ENCODE results near the gene HYDIN. TPM values are rescaled to one million over a fixed set of nuclear protein-coding genes. Genes with fewer than 3 reads are reported as not detected.

HYDIN gene
- total and polyA plus RNA-seq, 4 experiments from 2014 or later: not detected

DNA sequence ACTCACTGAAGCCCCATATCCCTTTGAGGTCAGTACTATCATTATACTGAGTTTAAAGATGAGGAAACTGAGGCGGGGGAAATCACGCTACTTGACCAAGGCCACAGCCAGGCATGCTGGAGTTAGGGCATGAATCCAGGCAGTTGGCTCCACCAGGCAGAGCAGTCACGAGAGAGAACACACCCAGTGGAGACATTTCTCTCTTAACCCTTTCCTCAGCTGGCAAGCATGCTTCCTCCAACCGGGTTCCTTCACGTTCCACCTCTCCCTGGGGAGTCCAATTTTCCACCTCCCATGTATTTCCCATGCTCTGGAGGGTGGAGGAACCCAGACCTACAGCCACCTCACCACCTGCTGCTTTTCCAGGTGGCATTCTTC, 462.3 kb downstream of the HYDIN start:
- Mint-ChIP-seq H3K4me1 (no peaks in the 10 kb centered on the region), H3K27ac (no peak overlapping the region), H3K9me3 (no peaks in the 10 kb centered on the region), H3K4me3 (no peak overlapping the region), H3K27me3 (no peaks in the 10 kb centered on the region), H3K36me3 (peaks cover 31 to 58% of the 10 kb centered on the region in 2 donors)
- H3K36me3 ChIP-seq (ENCODE audit: insufficient read depth, low read length): peaks cover 15% of the 10 kb centered on the region
- ChIA-PET POLR2A (ENCODE audit: partially characterized antibody) (no interaction called here), CTCF (ENCODE audit: partially characterized antibody) (no interaction called here)
- H3K9me3 ChIP-seq (ENCODE audit: control insufficient read depth in 1 of 2, low read length in 2 of 2): no peaks in the 10 kb centered on the region
- no peaks in the 10 kb centered on the region for H3K27me3 ChIP-seq (ENCODE audit: insufficient read depth, low read length)
- DNase-seq: no peak
- intact Hi-C loops (cut with micrococcal nuclease): no loop called here
- H3K27ac ChIP-seq (ENCODE audit: low read depth, low read length): no peak overlapping the region
- H3K4me1 ChIP-seq (ENCODE audit: insufficient read depth, low read length): no peaks in the 10 kb centered on the region
- no peak overlapping the region for H3K4me3 ChIP-seq (ENCODE audit: low read length in 2 of 2)

DNA sequence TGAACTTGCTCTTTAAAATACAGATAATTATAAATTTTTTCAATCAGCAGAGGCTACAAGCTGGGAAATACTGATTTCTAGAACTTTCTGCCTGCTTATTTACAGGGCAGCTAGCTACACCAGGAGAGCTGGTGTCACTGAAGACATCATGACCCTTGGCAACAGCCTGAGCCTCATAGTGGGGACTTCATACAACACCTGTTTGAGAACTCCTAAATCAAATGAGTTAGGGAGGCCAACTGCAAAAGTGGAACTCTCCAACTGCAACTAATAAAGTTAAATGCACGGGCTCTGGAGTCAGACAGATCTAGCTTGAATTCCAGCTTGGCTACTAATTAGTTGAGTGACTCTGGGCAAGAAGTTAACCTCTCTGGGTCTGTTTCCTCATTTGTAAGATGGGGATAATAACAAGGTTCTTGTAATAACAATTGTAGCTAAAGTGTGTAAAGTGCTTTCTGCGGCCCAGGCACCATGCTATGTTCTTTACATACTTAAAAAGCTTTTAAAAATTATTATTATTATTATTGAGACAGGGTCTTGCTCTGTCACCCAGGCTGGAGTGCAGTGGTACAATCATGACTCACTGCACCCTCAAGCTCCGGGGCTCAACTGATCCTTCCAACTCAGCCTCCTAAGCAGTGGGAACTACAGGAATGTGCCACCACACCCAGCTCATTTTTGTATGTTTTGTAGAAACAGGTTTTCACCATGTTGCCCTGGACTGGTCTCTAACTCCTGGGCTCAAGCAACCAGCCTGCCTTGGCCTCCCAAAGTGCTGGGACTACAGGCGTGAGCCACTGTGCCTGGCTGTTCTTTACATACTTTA, 462.9 kb downstream of the HYDIN start:
- Histone ChIP-seq H3K27me3 (ENCODE audit: insufficient read depth, low read length) (no peaks in the 10 kb centered on the region), H3K27ac (ENCODE audit: low read depth, low read length) (no peak overlapping the region), H3K9me3 (ENCODE audit: control insufficient read depth in 1 of 2, low read length in 2 of 2) (no peaks in the 10 kb centered on the region), H3K36me3 (ENCODE audit: insufficient read depth, low read length) (peaks cover 17% of the 10 kb centered on the region), H3K4me3 (ENCODE audit: low read length in 2 of 2) (no peak overlapping the region), H3K4me1 (ENCODE audit: insufficient read depth, low read length) (no peaks in the 10 kb centered on the region)
- CTCF ChIA-PET (ENCODE audit: partially characterized antibody): no interaction called here
- POLR2A ChIA-PET (ENCODE audit: partially characterized antibody): no interaction called here
- H3K9me3 Mint-ChIP-seq: no peaks in the 10 kb centered on the region
- no peak overlapping the region for H3K27ac Mint-ChIP-seq
- H3K4me1 Mint-ChIP-seq: no peaks in the 10 kb centered on the region
- H3K36me3 Mint-ChIP-seq: peaks cover 29 to 56% of the 10 kb centered on the region in 2 donors
- no peak overlapping the region for H3K4me3 Mint-ChIP-seq
- no peak for DNase-seq
- intact Hi-C loops (cut with micrococcal nuclease): no loop called here
- no peaks in the 10 kb centered on the region for H3K27me3 Mint-ChIP-seq

DNA sequence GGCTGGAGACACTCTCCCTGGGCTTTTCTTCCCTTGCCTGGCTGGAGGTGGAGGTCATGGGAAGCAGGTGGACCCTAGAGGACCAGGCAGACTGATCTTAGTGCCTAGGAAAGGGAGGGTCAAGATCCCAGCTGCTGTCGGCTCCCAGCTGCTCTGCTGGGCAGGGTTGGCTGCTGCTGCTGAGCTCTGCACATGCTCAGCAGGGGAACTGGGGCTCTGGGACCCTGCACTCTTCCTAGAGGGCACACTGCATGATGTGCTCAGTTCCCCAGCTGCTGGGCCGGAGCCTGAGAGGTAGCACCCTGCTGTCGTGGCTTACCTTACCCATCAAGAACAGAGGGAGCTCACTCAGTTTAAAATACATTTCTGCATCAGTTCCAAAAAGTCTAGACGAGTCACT, 463.9 kb downstream of the HYDIN start:
- H3K4me1 ChIP-seq (ENCODE audit: insufficient read depth, low read length): no peaks in the 10 kb centered on the region
- H3K4me3 Mint-ChIP-seq: no peak overlapping the region

DNA sequence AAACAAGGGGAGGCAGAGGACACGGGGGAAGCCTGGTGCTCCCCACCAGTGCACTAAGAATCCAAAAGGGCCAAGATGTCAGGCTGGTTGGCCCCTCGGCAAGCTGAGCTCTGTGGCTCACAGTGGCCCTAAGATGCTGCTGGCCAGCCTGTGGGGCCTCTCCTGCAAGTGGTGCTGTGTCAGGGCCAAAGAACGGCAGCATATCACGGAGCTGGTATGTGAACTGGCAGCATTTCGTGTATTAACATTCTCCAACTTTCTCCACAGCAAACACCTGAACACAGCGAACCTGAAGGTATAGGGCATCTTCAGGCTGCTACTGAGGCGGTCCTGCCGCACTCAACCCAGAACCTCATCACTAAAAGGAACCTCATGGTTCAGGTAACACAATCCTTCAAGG, 464.3 kb downstream of the HYDIN start:
- CTCF ChIA-PET (ENCODE audit: partially characterized antibody): no interaction called here
- Histone ChIP-seq H3K4me1 (ENCODE audit: insufficient read depth, low read length) (no peaks in the 10 kb centered on the region), H3K36me3 (ENCODE audit: insufficient read depth, low read length) (peaks cover 17% of the 10 kb centered on the region), H3K4me3 (ENCODE audit: low read length in 2 of 2) (no peak overlapping the region), H3K27ac (ENCODE audit: low read depth, low read length) (no peak overlapping the region), H3K27me3 (ENCODE audit: insufficient read depth, low read length) (no peaks in the 10 kb centered on the region), H3K9me3 (ENCODE audit: control insufficient read depth in 1 of 2, low read length in 2 of 2) (no peaks in the 10 kb centered on the region)
- no peak overlapping the region for H3K27ac Mint-ChIP-seq
- no peaks in the 10 kb centered on the region for H3K9me3 Mint-ChIP-seq
- intact Hi-C loops (cut with micrococcal nuclease): no loop called here
- no peaks in the 10 kb centered on the region for H3K4me1 Mint-ChIP-seq
- DNase-seq: no peak
- no peak overlapping the region for H3K4me3 Mint-ChIP-seq
- POLR2A ChIA-PET (ENCODE audit: partially characterized antibody): no interaction called here
- H3K27me3 Mint-ChIP-seq: no peaks in the 10 kb centered on the region
- peaks cover 30 to 59% of the 10 kb centered on the region in 2 donors for H3K36me3 Mint-ChIP-seq

More for the DNA sequence above, 463.9 kb downstream of the HYDIN start:
- Histone ChIP-seq H3K36me3 (ENCODE audit: insufficient read depth, low read length) (peaks cover 14% of the 10 kb centered on the region), H3K9me3 (ENCODE audit: control insufficient read depth in 1 of 2, low read length in 2 of 2) (no peaks in the 10 kb centered on the region), H3K27me3 (ENCODE audit: insufficient read depth, low read length) (no peaks in the 10 kb centered on the region), H3K27ac (ENCODE audit: low read depth, low read length) (no peak overlapping the region), H3K4me3 (ENCODE audit: low read length in 2 of 2) (no peak overlapping the region)
- H3K9me3 Mint-ChIP-seq: no peaks in the 10 kb centered on the region
- no peaks in the 10 kb centered on the region for H3K4me1 Mint-ChIP-seq
- peaks cover 27 to 56% of the 10 kb centered on the region in 2 donors for H3K36me3 Mint-ChIP-seq
- no peak overlapping the region for H3K27ac Mint-ChIP-seq
- POLR2A ChIA-PET (ENCODE audit: partially characterized antibody): no interaction called here
- DNase-seq: no peak
- no peaks in the 10 kb centered on the region for H3K27me3 Mint-ChIP-seq
- CTCF ChIA-PET (ENCODE audit: partially characterized antibody): no interaction called here
- intact Hi-C loops (cut with micrococcal nuclease): no loop called here

DNA sequence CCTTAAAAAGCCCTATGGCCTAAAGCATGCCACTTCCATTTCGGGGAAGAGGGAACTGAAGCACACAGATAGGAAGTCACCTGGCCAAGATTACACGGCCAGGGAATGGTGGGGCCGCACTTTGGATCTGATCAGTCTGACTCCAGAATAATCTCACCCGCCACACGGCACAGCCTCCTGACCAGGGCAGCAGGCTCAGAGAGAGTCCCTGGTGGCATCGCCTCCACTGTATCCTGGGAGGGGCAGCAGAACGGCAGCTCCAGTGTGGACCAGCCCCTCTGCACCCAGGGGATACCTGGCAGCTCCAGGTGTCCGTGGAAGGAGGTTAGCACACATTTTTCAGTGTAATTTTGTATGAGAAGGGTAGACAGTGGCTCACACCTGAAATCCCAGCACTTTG, 465.0 kb downstream of the HYDIN start:
- POLR2A ChIA-PET (ENCODE audit: partially characterized antibody): no interaction called here
- no peak for DNase-seq
- Histone ChIP-seq H3K4me3 (ENCODE audit: low read length in 2 of 2) (no peak overlapping the region), H3K36me3 (ENCODE audit: insufficient read depth, low read length) (peaks cover 12% of the 10 kb centered on the region), H3K9me3 (ENCODE audit: control insufficient read depth in 1 of 2, low read length in 2 of 2) (no peaks in the 10 kb centered on the region), H3K4me1 (ENCODE audit: insufficient read depth, low read length) (no peaks in the 10 kb centered on the region), H3K27me3 (ENCODE audit: insufficient read depth, low read length) (no peaks in the 10 kb centered on the region), H3K27ac (ENCODE audit: low read depth, low read length) (no peak overlapping the region)
- no peaks in the 10 kb centered on the region for H3K9me3 Mint-ChIP-seq
- peak overlapping the region in 1 of 7 donors; percentile 57 for H3K27ac Mint-ChIP-seq
- peaks cover 34 to 56% of the 10 kb centered on the region in 2 donors for H3K36me3 Mint-ChIP-seq
- H3K27me3 Mint-ChIP-seq: no peaks in the 10 kb centered on the region
- H3K4me1 Mint-ChIP-seq: no peaks in the 10 kb centered on the region
- intact Hi-C loops (cut with micrococcal nuclease): no loop called here
- no peak overlapping the region for H3K4me3 Mint-ChIP-seq
- CTCF ChIA-PET (ENCODE audit: partially characterized antibody): interaction anchor here (0.6 kb wide), 1 partner anchor 550 kb away, joined by 3 read pairs; no protein-coding TSS in a partner anchor

DNA sequence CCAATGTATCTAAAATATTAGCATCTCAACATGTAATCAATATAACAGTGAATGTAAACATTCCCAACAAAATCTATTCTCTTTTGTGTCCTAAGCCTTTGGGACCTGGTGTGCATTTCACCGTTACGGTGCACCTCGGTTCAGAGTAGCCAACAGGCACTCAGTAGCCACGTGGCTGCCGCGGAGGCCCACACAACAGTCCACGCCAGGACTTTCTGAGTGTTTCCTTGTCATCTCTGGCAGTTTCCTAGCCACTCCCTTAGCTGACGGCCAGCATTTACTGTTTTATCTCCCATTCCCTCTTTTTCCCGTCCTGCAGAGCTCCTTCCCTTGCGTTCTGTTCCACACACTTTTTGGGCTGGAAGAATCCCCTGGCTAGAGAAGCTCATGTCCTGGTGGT, 465.9 kb downstream of the HYDIN start:
- Histone ChIP-seq H3K27ac (ENCODE audit: low read depth, low read length) (no peak overlapping the region), H3K36me3 (ENCODE audit: insufficient read depth, low read length) (peaks cover 18% of the 10 kb centered on the region), H3K9me3 (ENCODE audit: control insufficient read depth in 1 of 2, low read length in 2 of 2) (no peaks in the 10 kb centered on the region), H3K4me3 (ENCODE audit: low read length in 2 of 2) (no peak overlapping the region), H3K27me3 (ENCODE audit: insufficient read depth, low read length) (no peaks in the 10 kb centered on the region), H3K4me1 (ENCODE audit: insufficient read depth, low read length) (no peaks in the 10 kb centered on the region)
- Mint-ChIP-seq H3K27ac (peak overlapping the region in 1 of 7 donors; percentile 14), H3K4me3 (no peak overlapping the region), H3K36me3 (peaks cover 34 to 57% of the 10 kb centered on the region in 2 donors), H3K4me1 (no peaks in the 10 kb centered on the region), H3K9me3 (no peaks in the 10 kb centered on the region), H3K27me3 (no peaks in the 10 kb centered on the region)
- intact Hi-C loops (cut with micrococcal nuclease): no loop called here
- ChIA-PET POLR2A (ENCODE audit: partially characterized antibody) (no interaction called here), CTCF (ENCODE audit: partially characterized antibody) (no interaction called here)
- DNase-seq: no peak

DNA sequence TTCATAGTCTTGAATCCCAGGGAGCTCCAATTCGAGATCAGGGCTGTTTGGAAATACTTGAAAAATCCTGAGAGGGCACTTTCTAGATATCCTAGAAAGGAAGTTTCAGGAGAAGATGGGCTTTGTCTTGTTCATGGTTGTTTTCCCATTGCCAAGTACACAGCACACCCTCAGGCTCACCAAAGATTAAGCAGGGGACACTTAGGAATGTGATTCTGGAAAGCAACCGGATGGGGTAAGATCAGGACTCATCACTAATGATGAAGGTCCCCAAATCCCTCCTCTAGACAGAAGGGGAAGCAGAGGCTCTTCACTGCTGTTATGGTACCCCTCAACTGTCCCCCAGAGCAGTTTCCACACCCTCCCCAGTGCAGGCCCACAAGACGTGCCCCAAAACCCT, 470.3 kb downstream of the HYDIN start:
- Histone ChIP-seq H3K27ac (ENCODE audit: low read depth, low read length) (no peak overlapping the region), H3K4me3 (ENCODE audit: low read length in 2 of 2) (no peak overlapping the region), H3K4me1 (ENCODE audit: insufficient read depth, low read length) (no peaks in the 10 kb centered on the region), H3K27me3 (ENCODE audit: insufficient read depth, low read length) (no peaks in the 10 kb centered on the region), H3K36me3 (ENCODE audit: insufficient read depth, low read length) (peaks cover 26% of the 10 kb centered on the region), H3K9me3 (ENCODE audit: control insufficient read depth in 1 of 2, low read length in 2 of 2) (no peaks in the 10 kb centered on the region)
- ChIA-PET POLR2A (ENCODE audit: partially characterized antibody) (no interaction called here), CTCF (ENCODE audit: partially characterized antibody) (no interaction called here)
- Mint-ChIP-seq H3K36me3 (peaks cover 39 to 71% of the 10 kb centered on the region in 2 donors), H3K27ac (no peak overlapping the region), H3K9me3 (no peaks in the 10 kb centered on the region), H3K27me3 (no peaks in the 10 kb centered on the region), H3K4me1 (no peaks in the 10 kb centered on the region), H3K4me3 (no peak overlapping the region)
- DNase-seq: no peak
- intact Hi-C loops (cut with micrococcal nuclease): no loop called here

Measured in CD4-positive, alpha-beta memory T cell (primary cell).